PC-9 (cell line): Measurements from ENCODE around the gene ATP13A3. TPM values are rescaled to one million over a fixed set of nuclear protein-coding genes. Genes with fewer than 3 reads are reported as not detected.

Experiments used
- BruUV-seq: library from RNA; stranded (reverse); fragments of 400-500 nt; replicated peaks from 2 replicates; lab custom pipeline; 2021; lab: Mats Ljungman, UMichigan
- CTCF ChIA-PET: fragments of 300-600 bp; sonication (Branson Sonifier 250); formaldehyde crosslinking; loops from one replicate; lab custom pipeline; 2022; ENCODE audit warnings: antibody characterized with exemption; lab: Charles Lee
- POLR2A ChIA-PET: fragments of 300-600 bp; sonication (Branson Sonifier 250); formaldehyde crosslinking; loops from one replicate; lab custom pipeline; 2022; ENCODE audit warnings: antibody characterized with exemption; ENCODE audit not compliant: unreplicated experiment; lab: Charles Lee
- DNase-seq, 2 experiments: peaks; one replicate each; pipeline versions ENCODE4 v3.0.0 to v3.0.0-alpha.2; 2015 to 2022; ENCODE audit warnings: mixed read lengths in 1 of 2
- H2AFZ ChIP-seq: fragments of 200-600 bp; sonication (generic); 2 replicates; pipeline ENCODE4 v1.8.1; 2017; ENCODE audit warnings: antibody characterized with exemption
- H3F3A ChIP-seq: fragments of 200-600 bp; sonication (generic); 2 replicates; pipeline ENCODE4 v1.8.1; 2017; ENCODE audit warnings: antibody characterized with exemption, mild to moderate bottlenecking, low read depth; ENCODE audit not compliant: insufficient read depth
- H3K27ac ChIP-seq: fragments of 200-600 bp; sonication (generic); 2 replicates; pipeline ENCODE4 v1.6.1; 2016; ENCODE audit warnings: mixed run types
- H3K27me3 ChIP-seq: fragments of 200-600 bp; sonication (generic); 2 replicates; pipeline ENCODE4 v1.6.1; 2016; ENCODE audit warnings: low read depth, mixed run types; ENCODE audit not compliant: insufficient read depth
- H3K36me3 ChIP-seq: fragments of 200-600 bp; sonication (generic); 2 replicates; pipeline ENCODE4 v1.6.1; 2016; ENCODE audit warnings: low read depth, mixed run types
- H3K4me1 ChIP-seq: fragments of 200-600 bp; sonication (generic); replicated peaks from 2 replicates; pipeline ENCODE4 v1.6.1; 2016; ENCODE audit warnings: mixed run types; ENCODE audit not compliant: insufficient read depth
- H3K4me2 ChIP-seq: fragments of 200-600 bp; sonication (generic); 2 replicates; pipeline ENCODE4 v1.6.1; 2017; ENCODE audit warnings: mixed run types
- H3K4me3 ChIP-seq: fragments of 200-600 bp; sonication (generic); 2 replicates; pipeline ENCODE4 v1.6.1; 2016; ENCODE audit warnings: mixed run types
- H3K79me2 ChIP-seq: fragments of 200-600 bp; sonication (generic); 2 replicates; pipeline ENCODE4 v1.6.1; 2017; ENCODE audit warnings: low read depth, mixed run types
- H3K9me2 ChIP-seq: fragments of 200-600 bp; sonication (generic); 2 replicates; pipeline ENCODE4 v1.8.1; 2017; ENCODE audit warnings: mild to moderate bottlenecking; ENCODE audit not compliant: insufficient read depth
- H3K9me3 ChIP-seq: fragments of 200-600 bp; sonication (generic); 2 replicates; pipeline ENCODE4 v1.8.1; 2016; ENCODE audit warnings: low read depth; ENCODE audit not compliant: insufficient read depth
- H4K20me1 ChIP-seq: fragments of 200-600 bp; sonication (generic); 2 replicates; pipeline ENCODE4 v1.8.1; 2017; ENCODE audit not compliant: insufficient read depth
- EZH2 ChIP-seq: fragments of 200-600 bp; sonication (generic); IDR thresholded peaks from 2 replicates; pipeline ENCODE4 v1.8.0; 2017; ENCODE audit warnings: antibody characterized with exemption, low read depth
- intact Hi-C: fragments of 100-400 bp; cut with micrococcal nuclease; formaldehyde crosslinking; loops from one replicate; pipeline ENCODE4 v1.10.0; 2022; ENCODE audit not compliant: unreplicated experiment
- total RNA-seq: library from RNA; stranded (reverse); gene quantifications from 2 replicates; pipeline ENCODE4 v1.2.3, GENCODE V29; 2021
- TF ChIP-seq, protein P1 (sequence below): fragments of 200-600 bp; sonication (generic); conservative IDR thresholded peaks from 2 replicates; pipeline ENCODE4 v1.6.1; 2017; ENCODE audit warnings: mixed run types, antibody characterized with exemption, mild to moderate bottlenecking, moderate library complexity

The ATP13A3 gene
- total RNA-seq, 1 experiment from 2014 or later = 242 TPM

DNA sequence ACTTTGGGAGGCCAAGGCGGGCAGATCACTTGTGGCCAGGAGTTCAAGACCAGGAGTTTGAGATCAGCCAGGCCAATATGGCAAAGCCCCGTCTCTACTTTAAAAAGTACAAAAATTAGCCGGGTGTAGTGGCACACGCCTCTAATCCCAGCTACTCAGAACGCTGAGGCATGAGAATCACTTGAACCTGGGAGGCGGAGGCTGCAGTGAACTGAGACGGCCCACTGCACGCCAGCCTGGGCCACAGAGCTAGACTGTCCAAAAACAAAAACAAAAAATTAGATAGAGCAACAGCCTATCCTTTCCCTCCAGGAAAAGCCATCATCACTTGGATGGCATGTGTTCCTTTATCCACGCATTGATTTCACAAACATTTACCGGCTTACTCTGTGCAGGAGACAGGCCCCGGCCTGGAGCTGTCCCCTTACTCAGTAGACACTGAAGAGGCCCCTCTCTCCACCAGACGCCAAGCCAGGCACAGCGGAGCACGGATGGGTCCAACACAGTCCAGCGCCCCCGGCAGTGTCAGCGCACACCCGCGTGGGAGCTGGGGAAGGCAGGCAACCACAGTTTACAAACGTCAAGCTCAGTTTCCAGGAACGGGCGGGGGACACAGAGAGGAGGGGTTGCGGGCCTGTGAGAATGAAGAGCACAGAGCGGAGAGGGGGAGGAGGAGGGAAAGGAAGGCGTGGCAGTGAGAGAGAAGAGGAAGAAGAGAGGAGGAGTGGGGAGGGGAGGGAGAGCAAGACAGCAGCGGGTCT lies 90.8 kb downstream of the ATP13A3 start:
- H3K9me2 ChIP-seq = no peaks in the 10 kb centered on the region
- H3K4me1 ChIP-seq = no peaks in the 10 kb centered on the region
- H3K27me3 ChIP-seq = peaks cover 5% of the 10 kb centered on the region; the same call in 1 of the 2 replicates
- DNase-seq = no peak
- POLR2A ChIA-PET = no interaction called here
- H4K20me1 ChIP-seq = no peaks in the 10 kb centered on the region
- no peak overlapping the region for H3K4me2 ChIP-seq
- TF ChIP-seq, protein P1, sequence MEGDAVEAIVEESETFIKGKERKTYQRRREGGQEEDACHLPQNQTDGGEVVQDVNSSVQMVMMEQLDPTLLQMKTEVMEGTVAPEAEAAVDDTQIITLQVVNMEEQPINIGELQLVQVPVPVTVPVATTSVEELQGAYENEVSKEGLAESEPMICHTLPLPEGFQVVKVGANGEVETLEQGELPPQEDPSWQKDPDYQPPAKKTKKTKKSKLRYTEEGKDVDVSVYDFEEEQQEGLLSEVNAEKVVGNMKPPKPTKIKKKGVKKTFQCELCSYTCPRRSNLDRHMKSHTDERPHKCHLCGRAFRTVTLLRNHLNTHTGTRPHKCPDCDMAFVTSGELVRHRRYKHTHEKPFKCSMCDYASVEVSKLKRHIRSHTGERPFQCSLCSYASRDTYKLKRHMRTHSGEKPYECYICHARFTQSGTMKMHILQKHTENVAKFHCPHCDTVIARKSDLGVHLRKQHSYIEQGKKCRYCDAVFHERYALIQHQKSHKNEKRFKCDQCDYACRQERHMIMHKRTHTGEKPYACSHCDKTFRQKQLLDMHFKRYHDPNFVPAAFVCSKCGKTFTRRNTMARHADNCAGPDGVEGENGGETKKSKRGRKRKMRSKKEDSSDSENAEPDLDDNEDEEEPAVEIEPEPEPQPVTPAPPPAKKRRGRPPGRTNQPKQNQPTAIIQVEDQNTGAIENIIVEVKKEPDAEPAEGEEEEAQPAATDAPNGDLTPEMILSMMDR = no peak
- no peak for TF ChIP-seq EZH2
- no peaks in the 10 kb centered on the region for H3K79me2 ChIP-seq
- no peak overlapping the region for H2AFZ ChIP-seq
- BruUV-seq = no TSS peak
- no peak overlapping the region for H3K4me3 ChIP-seq
- peaks cover 5% of the 10 kb centered on the region; the same call in 1 of the 2 replicates for H3F3A ChIP-seq
- H3K9me3 ChIP-seq = 0 out of 2 replicates have a peak, but pooled peaks cover 2% of the 10 kb centered on the region
- CTCF ChIA-PET = no interaction called here
- H3K36me3 ChIP-seq = no peaks in the 10 kb centered on the region
- intact Hi-C loops = no loop called here
- no peak overlapping the region for H3K27ac ChIP-seq

DNA sequence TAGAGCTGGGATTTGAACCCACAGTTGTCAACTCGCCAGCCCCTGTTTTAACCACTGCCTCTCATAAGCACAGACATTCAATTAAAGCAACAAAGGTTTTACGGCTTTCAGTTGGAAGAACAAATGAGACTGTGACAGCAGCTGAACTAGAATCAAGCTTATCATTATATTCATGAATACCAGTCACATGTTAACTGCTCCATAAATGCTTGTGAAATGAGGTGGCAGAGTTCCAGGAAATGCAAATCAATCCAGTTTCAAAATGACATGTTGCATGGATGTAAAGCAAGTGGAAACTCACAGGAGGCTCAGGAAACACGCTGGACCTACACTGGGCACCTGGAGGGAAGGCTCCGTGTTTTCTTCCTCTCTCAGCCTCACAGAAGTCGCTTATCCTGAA lies 91.6 kb downstream of the ATP13A3 start:
- H3F3A ChIP-seq = peaks cover 5% of the 10 kb centered on the region; the same call in 1 of the 2 replicates
- ChIA-PET CTCF (interaction anchor here (1.4 kb wide), 1 partner anchor 10 kb away, joined by 3 read pairs; no protein-coding TSS in a partner anchor), POLR2A (interaction anchor here (0.6 kb wide), 2 partner anchors 15 to 38 kb away, joined by 3 to 18 read pairs; no protein-coding TSS in a partner anchor)
- no peaks in the 10 kb centered on the region for H4K20me1 ChIP-seq
- 0 out of 2 replicates have a peak, but pooled peaks cover 9% of the 10 kb centered on the region for H3K9me3 ChIP-seq
- no peak overlapping the region for H3K4me3 ChIP-seq
- H3K79me2 ChIP-seq = no peaks in the 10 kb centered on the region
- H3K27me3 ChIP-seq = peaks cover 13% of the 10 kb centered on the region; the same call in 1 of the 2 replicates
- no peak overlapping the region for H3K27ac ChIP-seq
- DNase-seq = no peak
- no peak for TF ChIP-seq EZH2
- TF ChIP-seq, protein P1 = no peak
- H2AFZ ChIP-seq = no peak overlapping the region
- H3K9me2 ChIP-seq = no peaks in the 10 kb centered on the region
- intact Hi-C loops = no loop called here
- no peaks in the 10 kb centered on the region for H3K36me3 ChIP-seq
- no peaks in the 10 kb centered on the region for H3K4me1 ChIP-seq
- H3K4me2 ChIP-seq = no peak overlapping the region
- BruUV-seq = no TSS peak

DNA sequence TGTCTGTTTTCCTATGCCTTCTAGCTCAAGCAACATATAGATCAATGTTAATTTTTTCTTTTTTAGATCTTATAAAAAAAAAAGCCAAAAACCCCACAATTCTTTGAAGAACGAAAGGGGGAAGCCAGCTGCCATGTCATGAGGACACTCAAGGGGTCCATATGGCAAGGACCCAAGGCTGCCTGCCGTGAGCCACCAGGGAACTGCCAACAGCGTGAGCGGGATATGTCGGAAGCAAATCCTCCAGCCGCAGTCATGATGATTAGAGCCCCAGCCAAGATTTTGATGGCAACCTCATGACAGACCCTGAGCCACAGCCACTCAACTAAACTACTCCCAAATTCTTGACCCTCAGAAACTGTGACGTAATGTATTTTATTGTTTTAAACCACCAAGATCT lies 94.2 kb downstream of the ATP13A3 start:
- H2AFZ ChIP-seq = no peak overlapping the region
- intact Hi-C loops = no loop called here
- H3K9me2 ChIP-seq = no peaks in the 10 kb centered on the region
- DNase-seq = no peak
- ChIA-PET CTCF (no interaction called here), POLR2A (no interaction called here)
- no peaks in the 10 kb centered on the region for H3K36me3 ChIP-seq
- TF ChIP-seq EZH2 = no peak
- no peaks in the 10 kb centered on the region; the same call in 1 of the 2 replicates for H3F3A ChIP-seq
- peaks cover 10% of the 10 kb centered on the region; the same call in 1 of the 2 replicates for H3K9me3 ChIP-seq
- no peak overlapping the region for H3K4me2 ChIP-seq
- H3K27ac ChIP-seq = no peak overlapping the region
- H3K4me1 ChIP-seq = no peaks in the 10 kb centered on the region
- no peak overlapping the region for H3K4me3 ChIP-seq
- H3K27me3 ChIP-seq = peaks cover 20% of the 10 kb centered on the region; the same call in 1 of the 2 replicates
- H4K20me1 ChIP-seq = no peaks in the 10 kb centered on the region
- BruUV-seq = no TSS peak
- H3K79me2 ChIP-seq = no peaks in the 10 kb centered on the region
